ENCODE measurements around the gene SRRM5. TPM values are rescaled to one million over a fixed set of nuclear protein-coding genes. Genes with fewer than 3 reads are reported as not detected.

Gene SRRM5
- total RNA-seq, 4 donors from 2014 or later: 1.2 to 2.7 (median 2.5) TPM; not detected in 1

DNA sequence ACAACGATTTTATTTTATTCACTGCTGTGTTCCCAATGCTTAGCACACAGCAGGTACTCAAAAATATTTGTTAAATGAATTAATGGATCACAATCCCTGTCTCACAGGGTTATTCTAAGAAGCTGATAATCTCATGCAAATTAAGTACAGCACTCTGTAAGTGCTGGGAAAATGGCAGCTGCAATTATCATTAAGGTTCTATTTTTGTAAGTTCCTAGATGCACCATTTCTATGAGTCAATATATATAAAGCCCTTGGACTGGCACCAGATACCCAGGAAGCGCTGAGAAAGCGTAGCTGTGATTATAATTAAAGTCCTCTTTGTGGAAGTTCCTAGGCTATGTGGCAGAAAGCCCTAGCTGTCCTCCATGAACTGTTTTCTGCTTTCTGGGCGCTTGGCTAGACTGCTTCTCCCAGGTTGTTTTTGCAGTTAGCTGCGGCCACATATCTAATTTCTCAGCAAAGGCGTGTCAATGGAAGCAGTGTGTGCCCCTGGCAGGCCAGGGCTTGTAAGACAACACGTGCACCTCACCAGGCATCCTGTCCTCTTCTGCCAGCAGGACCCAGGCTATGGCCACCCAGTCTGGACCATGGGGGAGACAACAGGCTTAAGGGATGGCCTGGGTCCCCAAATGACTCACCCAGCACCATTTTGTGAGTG lies 5.2 kb upstream of the SRRM5 start:
- DNase-seq: no peak
- H3K36me3 ChIP-seq: peaks cover 0 to 18% (median 0%) of the 10 kb centered on the region in 3 donors
- H3K27me3 ChIP-seq: no peaks in the 10 kb centered on the region
- no peak overlapping the region for H3K4me3 ChIP-seq
- no peak for TF ChIP-seq POLR2A (IDR thresholded peaks at IDR 0.05)
- TF ChIP-seq, protein P1, sequence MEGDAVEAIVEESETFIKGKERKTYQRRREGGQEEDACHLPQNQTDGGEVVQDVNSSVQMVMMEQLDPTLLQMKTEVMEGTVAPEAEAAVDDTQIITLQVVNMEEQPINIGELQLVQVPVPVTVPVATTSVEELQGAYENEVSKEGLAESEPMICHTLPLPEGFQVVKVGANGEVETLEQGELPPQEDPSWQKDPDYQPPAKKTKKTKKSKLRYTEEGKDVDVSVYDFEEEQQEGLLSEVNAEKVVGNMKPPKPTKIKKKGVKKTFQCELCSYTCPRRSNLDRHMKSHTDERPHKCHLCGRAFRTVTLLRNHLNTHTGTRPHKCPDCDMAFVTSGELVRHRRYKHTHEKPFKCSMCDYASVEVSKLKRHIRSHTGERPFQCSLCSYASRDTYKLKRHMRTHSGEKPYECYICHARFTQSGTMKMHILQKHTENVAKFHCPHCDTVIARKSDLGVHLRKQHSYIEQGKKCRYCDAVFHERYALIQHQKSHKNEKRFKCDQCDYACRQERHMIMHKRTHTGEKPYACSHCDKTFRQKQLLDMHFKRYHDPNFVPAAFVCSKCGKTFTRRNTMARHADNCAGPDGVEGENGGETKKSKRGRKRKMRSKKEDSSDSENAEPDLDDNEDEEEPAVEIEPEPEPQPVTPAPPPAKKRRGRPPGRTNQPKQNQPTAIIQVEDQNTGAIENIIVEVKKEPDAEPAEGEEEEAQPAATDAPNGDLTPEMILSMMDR (IDR thresholded peaks at IDR 0.05): no peak
- no peaks in the 10 kb centered on the region for H3K9me3 ChIP-seq
- no peaks in the 10 kb centered on the region for H3K4me1 ChIP-seq
- no peak overlapping the region for H3K27ac ChIP-seq

- H3K27me3 ChIP-seq: no peaks in the 10 kb centered on the region
- DNase-seq: no peak
- H3K27ac ChIP-seq: no peak overlapping the region
- TF ChIP-seq POLR2A (IDR thresholded peaks at IDR 0.05): no peak
- TF ChIP-seq, protein P1 (IDR thresholded peaks at IDR 0.05): no peak
- no peak overlapping the region for H3K4me3 ChIP-seq
- H3K9me3 ChIP-seq: no peaks in the 10 kb centered on the region
- no peaks in the 10 kb centered on the region for H3K4me1 ChIP-seq
- H3K36me3 ChIP-seq: peaks cover 0 to 25% (median 0%) of the 10 kb centered on the region in 3 donors
These were observed 4.4 kb upstream of the SRRM5 start for GRCh38 chr19:43607238-43608205.

DNA sequence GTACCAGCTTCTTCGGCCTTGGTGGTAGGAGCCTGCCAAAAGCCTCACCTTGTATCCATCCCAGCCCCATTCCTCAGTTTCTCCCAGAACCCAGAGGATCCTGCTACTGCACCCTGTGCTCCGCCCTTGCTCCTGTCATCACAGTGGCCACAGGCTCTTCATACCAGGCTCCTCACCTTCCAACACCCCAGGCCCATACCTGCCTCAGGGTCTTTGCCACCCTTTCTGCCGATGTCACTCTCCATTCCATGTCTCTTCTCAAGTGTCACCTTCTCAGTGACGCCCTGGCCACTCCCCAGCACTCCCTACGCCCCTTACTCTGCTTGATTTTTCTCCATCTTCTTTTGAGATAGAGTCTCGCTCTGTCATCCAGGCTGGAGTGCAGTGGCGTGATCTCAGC lies 2.0 kb upstream of the SRRM5 start:
- no peak overlapping the region for H3K4me3 ChIP-seq
- H3K9me3 ChIP-seq: no peaks in the 10 kb centered on the region
- H3K27ac ChIP-seq: no peak overlapping the region
- no peaks in the 10 kb centered on the region for H3K4me1 ChIP-seq
- DNase-seq: no peak
- no peaks in the 10 kb centered on the region for H3K27me3 ChIP-seq
- peaks cover 0 to 33% (median 0%) of the 10 kb centered on the region in 3 donors for H3K36me3 ChIP-seq
- TF ChIP-seq, protein P1 (IDR thresholded peaks at IDR 0.05): no peak
- TF ChIP-seq POLR2A (IDR thresholded peaks at IDR 0.05): no peak

- TF ChIP-seq, protein P1 (IDR thresholded peaks at IDR 0.05): no peak
- TF ChIP-seq POLR2A (IDR thresholded peaks at IDR 0.05): no peak
- Histone ChIP-seq H3K4me1 (no peaks in the 10 kb centered on the region), H3K27ac (no peak overlapping the region), H3K4me3 (no peak overlapping the region), H3K36me3 (peaks cover 0 to 33% (median 0%) of the 10 kb centered on the region in 3 donors), H3K9me3 (no peaks in the 10 kb centered on the region), H3K27me3 (no peaks in the 10 kb centered on the region)
- no peak for DNase-seq
These were observed 1.4 kb upstream of the SRRM5 start for GRCh38 chr19:43610493-43610892.

DNA sequence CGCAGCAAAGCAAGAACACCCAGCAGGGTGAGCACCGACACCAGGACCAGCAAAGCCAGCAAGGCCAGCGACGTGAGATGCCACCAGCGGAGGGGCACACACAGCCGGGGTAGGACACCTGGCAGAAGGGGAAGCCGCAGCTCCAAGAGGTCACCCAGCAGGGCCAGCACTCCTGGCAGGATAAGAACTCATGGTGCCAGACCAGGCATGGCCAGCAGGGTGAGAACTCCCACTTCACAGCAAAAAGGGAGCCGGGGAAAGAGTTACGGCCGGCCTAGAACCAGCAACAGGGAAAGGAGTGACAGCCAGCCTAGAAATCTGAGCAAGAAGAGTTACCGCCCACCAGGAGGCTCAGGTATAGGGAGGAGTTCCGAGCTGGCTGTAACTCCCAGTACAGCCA lies 486 bp downstream of the SRRM5 start:
- H3K27me3 ChIP-seq: no peaks in the 10 kb centered on the region
- H3K27ac ChIP-seq: no peak overlapping the region
- peaks cover 0 to 23% (median 0%) of the 10 kb centered on the region in 3 donors for H3K36me3 ChIP-seq
- no peak overlapping the region for H3K4me3 ChIP-seq
- no peak for DNase-seq
- no peaks in the 10 kb centered on the region for H3K4me1 ChIP-seq
- H3K9me3 ChIP-seq: no peaks in the 10 kb centered on the region
- TF ChIP-seq, protein P1 (IDR thresholded peaks at IDR 0.05): no peak
- TF ChIP-seq POLR2A (IDR thresholded peaks at IDR 0.05): no peak
